ENCODE measurements around the gene GRIA1.

Gene GRIA1

DNA sequence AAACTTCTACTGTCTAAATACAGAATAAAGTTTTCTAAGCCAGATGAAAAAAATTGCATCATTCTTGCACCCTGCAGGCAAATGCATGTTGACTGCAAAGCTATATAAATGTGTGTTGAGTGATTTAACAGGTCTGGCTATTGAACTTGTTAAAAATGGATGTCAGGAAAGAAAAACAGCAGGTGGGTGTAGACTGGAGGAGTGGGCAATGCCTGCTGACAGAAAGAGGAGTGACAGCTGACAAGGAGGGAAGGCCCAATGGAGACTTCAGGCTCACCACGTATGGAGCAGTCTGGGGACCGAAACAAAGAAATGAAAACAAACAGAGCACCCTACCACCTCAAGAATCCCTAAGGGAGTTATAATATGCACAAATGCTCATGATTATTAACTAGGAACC lies 127.8 kb downstream of the GRIA1 start:
- DNase-seq = no peak

DNA sequence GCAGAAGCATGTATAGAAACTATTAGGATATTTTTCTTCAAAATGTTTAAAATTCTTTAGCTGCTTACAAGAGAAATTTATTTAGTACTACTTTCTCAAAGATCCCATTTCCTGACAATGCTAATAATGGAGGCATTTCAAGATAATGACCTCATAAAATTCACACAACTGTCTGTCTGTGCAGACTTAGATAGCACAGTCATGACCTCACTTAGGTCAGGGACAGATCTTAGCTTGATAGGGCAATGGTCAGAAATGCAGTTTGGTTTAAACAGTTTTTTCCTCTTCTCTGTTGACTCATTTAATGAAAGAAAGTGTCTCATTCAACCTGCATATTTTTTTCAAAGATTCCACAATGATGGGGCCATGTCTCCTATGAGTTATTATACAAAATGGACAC lies 128.4 kb downstream of the GRIA1 start:
- no peak for DNase-seq

DNA sequence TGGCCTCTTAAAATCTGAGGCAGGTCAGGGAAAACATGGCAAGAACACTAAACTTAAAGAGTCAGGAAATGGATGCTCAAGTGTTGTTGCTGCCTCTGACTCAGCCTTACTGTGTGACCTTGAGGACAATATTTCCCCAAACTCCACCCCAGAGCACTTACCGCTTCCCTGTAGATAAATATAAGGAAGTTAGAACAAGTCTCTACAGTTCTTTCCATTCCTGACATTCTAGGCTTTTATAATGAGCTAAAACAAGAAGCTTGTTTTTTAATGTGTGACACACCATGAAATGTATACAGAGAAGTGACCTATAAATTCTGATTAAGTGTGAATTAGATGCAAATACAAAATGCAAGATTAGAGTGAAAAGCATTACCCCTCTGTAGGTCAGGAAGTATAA lies 129.3 kb downstream of the GRIA1 start:
- DNase-seq = no peak

GRCh38 chr5:153623124-153623523 lies 132.7 kb downstream of the GRIA1 start:
- DNase-seq = no peak

- DNase-seq = no peak
Observed at GRCh38 chr5:153623751-153624450, 133.4 kb downstream of the GRIA1 start.

- no peak for DNase-seq
Observed at GRCh38 chr5:153624451-153624765, 133.9 kb downstream of the GRIA1 start.

DNA sequence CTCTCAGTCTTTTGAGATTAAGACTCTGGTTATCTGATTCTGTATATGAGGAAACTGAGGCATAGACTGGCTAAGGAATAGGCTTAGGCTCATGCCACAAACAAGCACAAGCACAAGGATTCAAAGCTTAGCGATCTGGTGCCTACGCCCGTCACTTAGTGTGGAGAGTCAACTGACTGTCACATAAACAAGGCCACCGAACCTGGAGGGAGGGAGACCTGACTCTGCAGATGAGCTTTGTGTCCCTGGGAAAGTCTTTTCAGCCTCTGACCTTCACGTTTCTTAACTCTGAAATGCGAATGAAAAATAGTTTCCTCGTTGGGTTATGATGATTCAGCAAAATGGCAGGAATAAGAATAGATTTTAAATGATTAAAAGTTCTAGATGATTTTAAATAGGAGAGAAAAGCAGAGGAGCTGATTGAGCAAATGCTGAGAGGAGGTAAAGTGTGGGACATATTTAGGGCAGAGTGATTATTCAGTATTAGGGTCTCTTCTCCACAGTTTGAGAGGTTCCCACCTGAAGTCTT lies 135.4 kb downstream of the GRIA1 start:
- no peak for DNase-seq

GRCh38 chr5:153626836-153627235 lies 136.4 kb downstream of the GRIA1 start:
- no peak for DNase-seq

DNA sequence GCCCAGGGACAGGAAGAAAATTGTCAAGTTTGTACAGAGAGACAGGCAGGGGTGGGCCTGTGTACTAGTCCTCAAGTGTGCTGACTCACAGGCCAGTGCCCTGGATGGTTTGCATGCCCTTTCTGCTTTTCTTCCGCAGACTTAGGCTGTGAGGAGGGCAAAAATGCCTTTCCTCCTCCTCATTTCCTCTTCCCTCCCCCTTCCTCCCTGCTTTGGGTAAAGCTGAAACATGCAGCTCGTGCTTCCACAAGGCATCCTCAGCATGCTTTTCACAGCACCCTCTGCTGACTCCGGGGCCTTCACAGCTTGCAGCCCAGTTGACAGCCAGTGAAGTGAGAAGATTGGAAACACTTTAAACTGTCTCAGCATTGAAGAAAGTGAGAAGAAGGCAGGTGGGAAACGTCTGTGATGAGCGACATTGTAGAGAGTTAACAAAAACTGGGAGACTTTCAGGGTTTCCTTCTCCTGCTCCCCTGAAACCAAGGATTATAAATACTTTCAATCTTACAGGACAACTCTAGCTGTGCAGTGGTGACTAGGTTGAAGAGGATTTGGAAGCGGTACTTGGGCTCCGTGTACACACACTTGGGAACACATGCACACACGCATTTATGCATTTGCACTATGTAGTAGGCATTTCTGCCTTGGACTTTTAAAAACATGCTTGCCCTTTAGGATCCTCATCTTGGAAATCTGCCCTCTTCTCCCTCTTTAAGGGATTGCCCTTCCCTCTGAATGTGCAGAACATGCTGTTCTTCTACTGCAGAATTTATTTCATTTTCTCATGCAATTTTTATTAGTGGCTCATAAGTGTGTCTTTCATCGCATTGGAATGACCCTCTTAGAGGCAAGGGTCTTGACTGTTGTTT lies 138.8 kb downstream of the GRIA1 start:
- no peak for DNase-seq

DNA sequence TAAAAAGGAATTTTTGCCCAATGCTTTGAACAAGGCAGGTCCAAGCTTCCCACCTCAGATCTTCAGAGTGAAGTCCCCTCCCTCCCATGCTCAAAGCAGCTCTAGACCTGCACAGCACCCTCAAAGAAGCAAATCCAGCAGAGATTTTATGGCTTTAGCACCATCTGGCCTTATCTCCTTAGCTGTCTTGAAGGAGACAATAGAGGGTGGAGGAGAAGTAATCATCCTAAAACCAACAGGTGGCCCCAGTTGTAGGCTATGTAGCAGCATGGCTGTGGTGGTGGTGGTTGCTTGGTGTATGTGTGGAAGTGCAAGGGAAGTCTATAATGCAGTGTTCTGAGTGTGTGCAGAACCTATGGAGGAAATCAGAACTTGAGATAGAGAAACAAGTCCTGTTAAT lies 140.1 kb downstream of the GRIA1 start:
- peak; percentile 14 for DNase-seq

GRCh38 chr5:153632748-153633290 lies 142.3 kb downstream of the GRIA1 start:
- DNase-seq = no peak

DNA sequence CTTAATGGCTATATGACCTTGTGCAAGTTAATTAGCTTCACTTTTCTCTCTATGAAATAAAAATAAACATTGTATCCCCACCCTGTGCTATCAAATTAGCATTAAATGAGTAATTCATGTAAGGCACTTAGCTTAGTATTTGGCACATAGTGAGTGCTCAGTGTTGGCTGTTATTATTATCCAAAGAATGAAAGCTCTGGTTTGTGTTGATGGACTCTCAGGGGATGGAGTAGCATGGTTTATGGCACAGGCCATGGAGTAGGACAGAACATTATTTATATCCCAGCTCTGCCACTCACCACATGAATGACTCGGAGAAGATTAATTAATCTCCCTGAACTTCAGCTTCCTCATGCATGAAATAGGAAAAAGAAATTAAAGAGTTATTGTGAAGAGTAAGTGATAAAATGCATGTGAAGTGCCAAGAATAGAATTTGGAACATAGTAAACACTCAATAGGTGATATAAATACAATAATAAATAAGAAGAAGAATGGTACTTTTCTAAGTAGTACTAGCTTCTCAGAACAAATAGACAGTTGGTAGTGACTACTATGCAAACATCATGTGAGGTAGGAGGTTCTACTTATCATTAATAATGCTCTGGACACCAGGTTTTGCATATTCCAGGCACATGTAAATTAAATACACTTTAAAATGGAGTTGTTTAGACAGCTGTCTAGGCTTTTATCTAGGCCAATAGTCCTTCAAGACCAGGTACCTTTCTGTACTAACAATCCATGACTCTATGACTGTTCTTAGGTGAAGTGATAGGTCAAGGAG lies 146.4 kb downstream of the GRIA1 start:
- DNase-seq = no peak

GRCh38 chr5:153640293-153640692 lies 149.8 kb downstream of the GRIA1 start:
- DNase-seq = no peak

DNA sequence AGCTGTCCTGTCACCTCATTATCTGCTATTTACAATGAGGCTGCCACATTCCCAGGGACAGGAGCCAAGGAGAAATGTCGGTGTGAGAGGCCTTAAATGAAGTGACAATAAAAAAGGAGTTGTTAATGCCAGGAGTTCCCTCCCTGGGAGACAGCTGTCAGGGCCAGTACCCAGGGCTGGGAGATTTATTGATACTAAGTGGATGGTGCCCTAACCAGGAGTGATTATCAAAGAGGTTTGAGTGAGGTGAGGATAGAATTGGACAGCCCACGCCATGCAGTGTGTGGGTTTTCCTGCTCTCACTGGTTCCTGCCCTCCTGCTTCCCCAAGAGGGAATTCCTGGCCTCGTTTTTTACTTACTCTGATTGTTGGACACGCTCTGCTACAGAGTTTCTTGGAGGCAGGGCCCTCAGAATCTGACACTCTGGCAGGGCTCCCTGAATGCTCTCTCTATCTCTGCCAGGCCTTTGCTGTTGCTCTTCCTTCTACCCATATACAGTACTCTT lies 150.8 kb downstream of the GRIA1 start:
- no peak for DNase-seq

- DNase-seq = no peak
Observed at GRCh38 chr5:153654504-153655200, 164.2 kb downstream of the GRIA1 start.

DNA sequence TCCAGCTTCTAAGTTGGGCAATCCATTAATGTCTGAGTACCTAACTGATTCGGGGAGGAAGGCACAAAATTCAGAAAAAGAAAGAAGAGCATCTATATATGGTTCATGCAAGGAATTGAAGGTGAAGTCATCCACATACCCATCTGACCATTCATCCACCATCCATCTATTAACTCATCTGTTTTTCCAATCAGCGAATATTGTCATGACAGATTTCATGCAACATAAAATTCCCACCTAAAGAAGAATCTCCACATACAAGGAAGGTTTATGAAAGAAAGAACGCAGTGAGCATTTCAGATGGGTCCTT lies 164.7 kb downstream of the GRIA1 start:
- DNase-seq = no peak

DNA sequence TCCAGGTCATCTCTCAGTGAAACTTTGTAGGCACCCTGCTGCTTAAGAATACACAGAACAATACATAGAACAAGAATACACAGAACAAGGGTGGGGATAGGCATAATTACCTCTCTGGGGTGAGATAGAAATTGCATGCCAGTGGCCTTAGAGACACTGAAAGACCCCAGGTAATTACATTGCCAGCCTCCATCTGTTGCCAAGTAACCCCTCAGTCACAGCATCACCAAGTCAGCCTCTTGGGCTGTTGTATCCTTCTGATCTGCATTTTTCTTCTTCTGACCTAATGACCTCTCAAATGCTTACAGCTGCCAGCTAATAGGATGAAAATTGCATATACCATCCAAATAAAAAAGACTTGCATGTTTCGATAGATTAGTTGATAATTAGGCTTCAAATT lies 167.7 kb downstream of the GRIA1 start:
- DNase-seq = no peak

- no peak for DNase-seq
Observed at GRCh38 chr5:153658606-153659005, 168.1 kb downstream of the GRIA1 start.

GRCh38 chr5:153659039-153659736 lies 168.7 kb downstream of the GRIA1 start:
- DNase-seq = no peak

DNA sequence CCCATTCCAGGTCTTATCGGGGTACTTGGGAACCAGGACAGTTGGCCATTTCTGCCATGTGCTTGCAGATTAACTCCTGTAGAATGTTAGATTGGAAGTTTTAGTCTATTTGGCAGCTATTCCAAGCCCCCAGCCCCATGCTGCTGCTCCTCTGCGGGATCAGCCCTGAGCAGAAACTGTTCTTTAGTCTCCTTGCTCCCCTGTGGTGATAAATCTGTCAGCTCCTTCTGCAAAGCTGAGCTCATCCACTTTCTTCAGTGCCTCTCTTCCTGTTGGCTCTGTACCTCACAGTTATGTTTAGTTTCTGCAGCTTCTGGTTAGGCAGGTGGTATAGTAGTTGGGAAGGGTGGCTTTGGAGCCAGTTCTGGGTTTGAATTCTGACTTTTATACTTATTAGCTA lies 170.4 kb downstream of the GRIA1 start:
- DNase-seq = peak; percentile 34

DNA sequence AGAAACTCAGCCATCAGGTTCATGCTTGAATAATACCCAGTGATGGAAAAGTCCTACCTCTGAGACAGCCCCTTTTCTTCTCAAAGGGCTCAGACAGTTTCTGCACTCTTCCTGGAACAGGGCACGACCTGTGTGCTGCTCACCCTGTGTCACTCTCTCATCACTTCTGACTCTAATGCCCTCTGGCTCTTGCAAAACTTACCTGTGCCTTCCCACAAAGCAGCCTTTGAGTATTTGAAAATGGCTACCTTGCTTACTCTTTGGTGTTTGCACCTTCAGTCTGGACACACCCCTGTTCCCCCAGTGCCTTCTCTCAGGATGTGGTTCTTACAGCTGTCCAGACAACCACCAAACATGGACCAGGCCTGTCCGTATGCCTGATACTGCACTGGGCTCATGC lies 171.4 kb downstream of the GRIA1 start:
- DNase-seq = no peak

DNA sequence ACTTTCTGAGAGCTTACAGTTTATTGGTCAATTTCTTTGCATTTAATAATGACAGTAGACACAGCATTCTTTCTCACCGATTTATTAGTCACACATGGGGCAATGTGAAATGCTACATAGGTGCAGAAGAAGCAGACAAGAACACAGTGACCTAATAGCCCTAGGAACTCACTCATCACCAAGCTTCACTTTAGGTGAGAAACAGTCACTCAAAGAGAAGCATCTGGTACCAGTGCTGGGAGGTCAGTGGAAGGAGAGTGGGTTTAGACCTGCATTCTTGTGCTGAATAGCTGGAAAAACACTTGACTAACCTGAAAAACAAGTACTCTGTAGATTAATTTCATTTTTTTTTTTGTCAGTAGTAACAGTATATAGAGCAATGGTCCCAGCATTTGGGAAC lies 179.6 kb downstream of the GRIA1 start:
- no peak for DNase-seq

Measured in NCI-H524 treated with DMSO at 0.1 percent for 48 hours (cell line).